ENCODE measurements around the gene GSE1.

DNA sequence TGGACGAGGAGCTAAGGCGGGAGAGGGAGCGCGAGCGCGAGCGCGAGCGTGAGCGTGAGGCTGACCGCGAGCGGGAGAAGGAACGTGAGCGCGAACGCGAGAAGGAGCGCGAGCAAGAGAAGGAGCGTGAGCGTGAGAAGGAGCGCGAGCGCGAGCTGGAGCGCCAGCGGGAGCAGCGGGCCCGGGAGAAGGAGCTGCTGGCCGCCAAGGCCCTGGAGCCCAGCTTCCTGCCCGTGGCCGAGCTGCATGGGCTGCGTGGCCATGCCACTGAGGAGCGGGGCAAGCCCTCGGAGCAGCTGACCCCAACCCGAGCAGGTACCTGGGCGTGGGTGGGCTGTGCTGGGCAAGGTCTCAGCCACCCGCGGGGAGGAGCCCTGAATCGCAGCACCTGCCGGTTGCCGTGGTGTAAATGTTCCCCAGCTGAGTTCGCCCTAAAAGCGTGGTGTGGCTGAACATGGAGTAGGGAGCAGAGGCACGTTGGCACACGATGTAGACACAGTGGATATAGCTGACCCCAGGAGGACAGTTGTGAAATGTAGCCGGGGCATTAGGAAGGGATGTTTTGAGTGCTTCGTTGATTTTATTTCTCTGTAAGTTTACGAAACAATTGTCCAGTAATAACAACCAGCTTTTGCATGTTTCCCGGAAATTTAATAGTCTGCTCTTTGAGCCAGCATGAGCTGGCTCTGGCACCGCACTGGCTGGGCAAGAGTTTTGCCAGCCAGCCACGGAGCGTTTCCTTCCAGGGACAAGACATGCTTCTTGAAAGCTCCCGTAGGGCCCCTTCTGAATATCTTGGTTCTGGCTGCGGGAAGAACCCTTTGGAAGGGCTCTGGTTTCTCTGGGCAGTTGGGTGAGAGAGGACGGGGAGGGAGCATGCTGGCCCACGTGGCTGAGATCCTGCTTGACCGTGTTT is 43.5 kb downstream of the GSE1 start:
- TF ChIP-seq, protein P1, sequence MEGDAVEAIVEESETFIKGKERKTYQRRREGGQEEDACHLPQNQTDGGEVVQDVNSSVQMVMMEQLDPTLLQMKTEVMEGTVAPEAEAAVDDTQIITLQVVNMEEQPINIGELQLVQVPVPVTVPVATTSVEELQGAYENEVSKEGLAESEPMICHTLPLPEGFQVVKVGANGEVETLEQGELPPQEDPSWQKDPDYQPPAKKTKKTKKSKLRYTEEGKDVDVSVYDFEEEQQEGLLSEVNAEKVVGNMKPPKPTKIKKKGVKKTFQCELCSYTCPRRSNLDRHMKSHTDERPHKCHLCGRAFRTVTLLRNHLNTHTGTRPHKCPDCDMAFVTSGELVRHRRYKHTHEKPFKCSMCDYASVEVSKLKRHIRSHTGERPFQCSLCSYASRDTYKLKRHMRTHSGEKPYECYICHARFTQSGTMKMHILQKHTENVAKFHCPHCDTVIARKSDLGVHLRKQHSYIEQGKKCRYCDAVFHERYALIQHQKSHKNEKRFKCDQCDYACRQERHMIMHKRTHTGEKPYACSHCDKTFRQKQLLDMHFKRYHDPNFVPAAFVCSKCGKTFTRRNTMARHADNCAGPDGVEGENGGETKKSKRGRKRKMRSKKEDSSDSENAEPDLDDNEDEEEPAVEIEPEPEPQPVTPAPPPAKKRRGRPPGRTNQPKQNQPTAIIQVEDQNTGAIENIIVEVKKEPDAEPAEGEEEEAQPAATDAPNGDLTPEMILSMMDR (IDR thresholded peaks at IDR 0.05), result no peak
- TF ChIP-seq TCF7L2 (IDR thresholded peaks at IDR 0.05; ENCODE audit: low read depth, low read length) (no peak), POLR2AphosphoS5 (IDR thresholded peaks at IDR 0.05; ENCODE audit: low read depth, low read length) (no peak), SIN3A (IDR thresholded peaks at IDR 0.05; ENCODE audit: borderline replicate concordance, insufficient read depth, low read depth, low read length) (no peak)
- TF ChIP-seq, protein P2, sequence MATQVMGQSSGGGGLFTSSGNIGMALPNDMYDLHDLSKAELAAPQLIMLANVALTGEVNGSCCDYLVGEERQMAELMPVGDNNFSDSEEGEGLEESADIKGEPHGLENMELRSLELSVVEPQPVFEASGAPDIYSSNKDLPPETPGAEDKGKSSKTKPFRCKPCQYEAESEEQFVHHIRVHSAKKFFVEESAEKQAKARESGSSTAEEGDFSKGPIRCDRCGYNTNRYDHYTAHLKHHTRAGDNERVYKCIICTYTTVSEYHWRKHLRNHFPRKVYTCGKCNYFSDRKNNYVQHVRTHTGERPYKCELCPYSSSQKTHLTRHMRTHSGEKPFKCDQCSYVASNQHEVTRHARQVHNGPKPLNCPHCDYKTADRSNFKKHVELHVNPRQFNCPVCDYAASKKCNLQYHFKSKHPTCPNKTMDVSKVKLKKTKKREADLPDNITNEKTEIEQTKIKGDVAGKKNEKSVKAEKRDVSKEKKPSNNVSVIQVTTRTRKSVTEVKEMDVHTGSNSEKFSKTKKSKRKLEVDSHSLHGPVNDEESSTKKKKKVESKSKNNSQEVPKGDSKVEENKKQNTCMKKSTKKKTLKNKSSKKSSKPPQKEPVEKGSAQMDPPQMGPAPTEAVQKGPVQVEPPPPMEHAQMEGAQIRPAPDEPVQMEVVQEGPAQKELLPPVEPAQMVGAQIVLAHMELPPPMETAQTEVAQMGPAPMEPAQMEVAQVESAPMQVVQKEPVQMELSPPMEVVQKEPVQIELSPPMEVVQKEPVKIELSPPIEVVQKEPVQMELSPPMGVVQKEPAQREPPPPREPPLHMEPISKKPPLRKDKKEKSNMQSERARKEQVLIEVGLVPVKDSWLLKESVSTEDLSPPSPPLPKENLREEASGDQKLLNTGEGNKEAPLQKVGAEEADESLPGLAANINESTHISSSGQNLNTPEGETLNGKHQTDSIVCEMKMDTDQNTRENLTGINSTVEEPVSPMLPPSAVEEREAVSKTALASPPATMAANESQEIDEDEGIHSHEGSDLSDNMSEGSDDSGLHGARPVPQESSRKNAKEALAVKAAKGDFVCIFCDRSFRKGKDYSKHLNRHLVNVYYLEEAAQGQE (IDR thresholded peaks at IDR 0.05; ENCODE audit: insufficient read depth in 1 of 2, low read depth in 2 of 2, low read length in 1 of 2), result no peak
